ENCODE data around the gene MROH7. TPM values are rescaled to one million over a fixed set of nuclear protein-coding genes. Genes with fewer than 3 reads are reported as not detected.

Gene MROH7
- total RNA-seq, 4 donors from 2014 or later = 0.13 to 4.4 (median 0.60) TPM

DNA sequence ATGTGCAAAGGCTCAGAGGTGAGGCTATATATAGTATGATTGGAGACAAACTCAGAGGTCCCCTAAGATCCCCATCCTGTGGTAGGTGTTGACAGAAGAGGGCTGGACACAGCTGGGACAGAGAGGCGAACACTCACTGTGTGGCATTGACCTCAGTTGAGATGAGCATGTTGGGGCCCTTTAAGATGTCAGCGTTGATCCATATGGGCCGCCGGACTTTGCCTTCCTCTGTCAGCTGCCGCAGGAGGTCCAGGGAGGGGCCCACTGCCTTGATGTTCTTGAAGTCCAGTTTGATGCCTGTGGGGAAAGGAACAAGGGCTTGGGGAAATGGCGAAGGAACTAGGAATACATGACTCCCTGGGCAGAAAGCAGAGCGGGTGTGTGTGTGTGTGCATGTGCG lies 27.0 kb upstream of the MROH7 start:
- Histone ChIP-seq H3K36me3 (peaks cover 0 to 7% (median 0%) of the 10 kb centered on the region in 3 donors), H3K9me3 (no peaks in the 10 kb centered on the region), H3K4me3 (no peak overlapping the region), H3K27me3 (no peaks in the 10 kb centered on the region), H3K27ac (no peak overlapping the region), H3K4me1 (peaks cover 0 to 10% (median 0%) of the 10 kb centered on the region in 3 donors)
- intact Hi-C loops (cut with DNase I) = no loop called here
- TF ChIP-seq, protein P1, sequence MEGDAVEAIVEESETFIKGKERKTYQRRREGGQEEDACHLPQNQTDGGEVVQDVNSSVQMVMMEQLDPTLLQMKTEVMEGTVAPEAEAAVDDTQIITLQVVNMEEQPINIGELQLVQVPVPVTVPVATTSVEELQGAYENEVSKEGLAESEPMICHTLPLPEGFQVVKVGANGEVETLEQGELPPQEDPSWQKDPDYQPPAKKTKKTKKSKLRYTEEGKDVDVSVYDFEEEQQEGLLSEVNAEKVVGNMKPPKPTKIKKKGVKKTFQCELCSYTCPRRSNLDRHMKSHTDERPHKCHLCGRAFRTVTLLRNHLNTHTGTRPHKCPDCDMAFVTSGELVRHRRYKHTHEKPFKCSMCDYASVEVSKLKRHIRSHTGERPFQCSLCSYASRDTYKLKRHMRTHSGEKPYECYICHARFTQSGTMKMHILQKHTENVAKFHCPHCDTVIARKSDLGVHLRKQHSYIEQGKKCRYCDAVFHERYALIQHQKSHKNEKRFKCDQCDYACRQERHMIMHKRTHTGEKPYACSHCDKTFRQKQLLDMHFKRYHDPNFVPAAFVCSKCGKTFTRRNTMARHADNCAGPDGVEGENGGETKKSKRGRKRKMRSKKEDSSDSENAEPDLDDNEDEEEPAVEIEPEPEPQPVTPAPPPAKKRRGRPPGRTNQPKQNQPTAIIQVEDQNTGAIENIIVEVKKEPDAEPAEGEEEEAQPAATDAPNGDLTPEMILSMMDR (IDR thresholded peaks at IDR 0.05) = no peak
- no peak for TF ChIP-seq POLR2A (IDR thresholded peaks at IDR 0.05)
- WGBS, 2 donors = 76 to 80% methylated on average over 8 of the region's 8 CpGs
- DNase-seq = no peak

DNA sequence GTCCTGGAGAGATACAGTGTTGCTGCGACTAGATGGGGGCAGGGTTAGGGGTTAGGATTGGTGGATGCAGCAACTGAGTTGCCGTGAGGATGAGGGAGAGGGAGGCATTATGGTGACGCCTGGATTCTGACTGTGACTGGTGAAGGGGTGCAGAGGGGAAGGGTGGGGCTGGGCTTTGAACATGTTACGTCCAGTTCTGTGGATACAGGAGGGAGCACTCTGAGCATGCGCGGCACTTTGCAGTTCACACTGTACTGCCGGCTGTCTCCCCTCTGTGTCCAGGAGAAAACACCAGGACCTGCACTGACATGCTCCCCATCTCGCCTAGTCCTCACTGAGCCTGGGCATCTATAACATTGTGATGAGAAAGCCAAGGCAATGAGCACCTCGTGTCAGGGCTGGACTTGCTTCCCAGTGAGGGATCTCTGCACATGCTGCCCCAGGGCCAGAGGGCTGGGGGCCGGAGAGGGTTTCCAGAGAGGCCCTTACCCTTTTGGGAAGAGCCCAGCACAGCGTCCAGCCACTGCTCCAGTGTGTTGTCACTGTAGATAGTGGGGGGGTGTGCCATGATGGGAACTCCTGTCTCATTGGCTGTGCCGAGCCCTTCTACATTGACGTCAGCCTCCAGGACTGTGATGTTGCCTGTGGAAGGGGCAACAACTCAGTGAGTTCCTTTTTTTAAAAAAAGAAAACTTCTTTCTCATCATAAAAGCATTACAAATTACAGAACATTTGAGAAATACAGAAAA lies 25.9 kb upstream of the MROH7 start:
- Histone ChIP-seq H3K27me3 (no peaks in the 10 kb centered on the region), H3K9me3 (no peaks in the 10 kb centered on the region), H3K27ac (no peak overlapping the region), H3K4me3 (no peak overlapping the region), H3K4me1 (peaks cover 0 to 10% (median 0%) of the 10 kb centered on the region in 3 donors), H3K36me3 (no peaks in the 10 kb centered on the region)
- TF ChIP-seq, protein P1 (IDR thresholded peaks at IDR 0.05) = no peak
- no peak for TF ChIP-seq POLR2A (IDR thresholded peaks at IDR 0.05)
- WGBS, 2 donors = 38 to 63% methylated on average over 10 to 11 of the region's 13 CpGs
- DNase-seq = no peak
- intact Hi-C loops (cut with DNase I) = no loop called here

DNA sequence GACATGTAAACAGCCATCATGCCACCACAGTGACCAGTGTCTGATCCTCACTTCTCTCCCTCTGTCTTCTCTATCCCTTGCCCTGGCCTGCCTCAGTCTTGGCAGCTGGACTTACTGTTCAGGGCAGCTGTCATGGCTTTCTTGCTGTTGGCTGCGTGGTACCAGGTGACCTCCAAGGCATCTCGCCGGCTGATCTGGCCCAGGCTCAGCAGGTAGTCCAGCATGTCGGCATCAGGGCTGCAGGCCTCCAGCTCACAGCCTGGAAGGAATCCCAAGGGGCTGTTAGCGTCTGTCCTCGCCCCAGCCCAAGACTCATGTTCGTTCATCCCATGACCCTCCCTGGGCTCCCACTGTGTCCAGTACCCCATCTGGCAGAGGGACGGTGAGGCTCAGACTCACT lies 21.8 kb upstream of the MROH7 start:
- DNase-seq = no peak
- no peak overlapping the region for H3K4me3 ChIP-seq
- no peaks in the 10 kb centered on the region for H3K36me3 ChIP-seq
- no peaks in the 10 kb centered on the region for H3K9me3 ChIP-seq
- TF ChIP-seq, protein P1 (IDR thresholded peaks at IDR 0.05) = no peak
- no peak for TF ChIP-seq POLR2A (IDR thresholded peaks at IDR 0.05)
- intact Hi-C loops (cut with DNase I) = no loop called here
- H3K27me3 ChIP-seq = peaks cover 0 to 6% (median 0%) of the 10 kb centered on the region in 4 donors
- peaks cover 0 to 10% (median 5%) of the 10 kb centered on the region in 3 donors for H3K4me1 ChIP-seq
- WGBS, 2 donors = 67 to 93% methylated on average over 2 to 3 of the region's 8 CpGs
- no peak overlapping the region for H3K27ac ChIP-seq

DNA sequence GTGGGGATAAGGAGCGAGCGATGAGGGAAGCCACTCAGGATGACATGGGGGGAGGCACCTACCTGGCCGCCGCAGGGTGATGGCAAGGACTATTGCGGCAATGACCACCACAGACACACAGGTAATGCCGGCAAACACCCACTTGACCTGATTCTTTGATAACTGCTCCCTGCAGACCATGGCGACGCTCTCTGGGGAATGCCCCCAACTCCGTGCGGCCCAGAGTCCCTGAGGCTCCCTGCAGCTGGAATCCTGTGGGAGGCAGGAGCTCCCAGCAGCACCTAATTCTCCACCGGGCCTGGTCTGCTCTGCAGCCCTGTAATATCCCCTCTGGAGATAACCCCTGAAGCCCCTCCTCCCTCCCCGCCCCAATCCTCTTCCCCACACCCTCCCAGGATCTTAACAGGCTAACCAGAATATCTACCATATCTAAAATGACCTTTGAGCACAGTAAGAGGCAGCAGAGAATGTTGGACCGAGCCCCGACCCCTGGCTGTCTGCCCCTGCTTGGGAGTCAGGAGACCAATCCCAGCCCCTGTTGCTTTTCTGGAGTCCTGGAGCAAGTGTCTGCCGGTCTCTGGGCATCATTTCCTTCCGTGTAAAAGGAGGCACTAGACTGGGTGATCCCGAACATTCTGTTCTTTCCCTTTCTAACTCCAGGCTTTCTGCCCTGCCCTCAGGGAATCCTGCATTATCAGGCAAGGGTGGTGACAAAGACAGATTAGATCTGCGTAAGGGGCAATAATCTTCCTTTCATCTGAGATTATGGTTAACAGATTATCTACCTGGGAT lies 18.2 kb upstream of the MROH7 start, which contains the start of gene FAM151A:
TSS of gene FAM151A (minus strand) at position 310 of the 792 bp plus-strand sequence. CDS start at position 180, 130 bp downstream.
- 67 to 70% methylated on average over 14 to 15 of the region's 18 CpGs for WGBS, 2 donors
- intact Hi-C loops (cut with DNase I) = no loop called here
- no peak within 1 kb of the TSS for H3K4me3 ChIP-seq
- no peak for TF ChIP-seq POLR2A (IDR thresholded peaks at IDR 0.05)
- TF ChIP-seq, protein P1 (IDR thresholded peaks at IDR 0.05) = no peak
- peaks cover 0 to 6% (median 0%) of the 10 kb centered on the region in 4 donors for H3K27me3 ChIP-seq
- H3K4me1 ChIP-seq = peaks cover 0 to 5% (median 0%) of the 10 kb centered on the region in 3 donors
- H3K27ac ChIP-seq = no peak within 1 kb of the TSS
- no peaks in the 10 kb centered on the region for H3K36me3 ChIP-seq
- no peaks in the 10 kb centered on the region for H3K9me3 ChIP-seq
- DNase-seq = no peak
